Measurements from ENCODE around the gene FKBP6.

GRCh38 chr7:73369009-73369408 is 41.0 kb downstream of the FKBP6 start:
- TF ChIP-seq, protein P1, sequence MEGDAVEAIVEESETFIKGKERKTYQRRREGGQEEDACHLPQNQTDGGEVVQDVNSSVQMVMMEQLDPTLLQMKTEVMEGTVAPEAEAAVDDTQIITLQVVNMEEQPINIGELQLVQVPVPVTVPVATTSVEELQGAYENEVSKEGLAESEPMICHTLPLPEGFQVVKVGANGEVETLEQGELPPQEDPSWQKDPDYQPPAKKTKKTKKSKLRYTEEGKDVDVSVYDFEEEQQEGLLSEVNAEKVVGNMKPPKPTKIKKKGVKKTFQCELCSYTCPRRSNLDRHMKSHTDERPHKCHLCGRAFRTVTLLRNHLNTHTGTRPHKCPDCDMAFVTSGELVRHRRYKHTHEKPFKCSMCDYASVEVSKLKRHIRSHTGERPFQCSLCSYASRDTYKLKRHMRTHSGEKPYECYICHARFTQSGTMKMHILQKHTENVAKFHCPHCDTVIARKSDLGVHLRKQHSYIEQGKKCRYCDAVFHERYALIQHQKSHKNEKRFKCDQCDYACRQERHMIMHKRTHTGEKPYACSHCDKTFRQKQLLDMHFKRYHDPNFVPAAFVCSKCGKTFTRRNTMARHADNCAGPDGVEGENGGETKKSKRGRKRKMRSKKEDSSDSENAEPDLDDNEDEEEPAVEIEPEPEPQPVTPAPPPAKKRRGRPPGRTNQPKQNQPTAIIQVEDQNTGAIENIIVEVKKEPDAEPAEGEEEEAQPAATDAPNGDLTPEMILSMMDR (IDR thresholded peaks at IDR 0.05; ENCODE audit: borderline replicate concordance, extremely low read depth, low read length, poor library complexity, severe bottlenecking): no peak
- no peak for TF ChIP-seq EZH2 (IDR thresholded peaks at IDR 0.05; ENCODE audit: borderline replicate concordance, low read depth, low read length, severe bottlenecking)

Measured in DND-41 (cell line).